ENCODE results near the gene ADAMTSL3.

ADAMTSL3 gene

DNA sequence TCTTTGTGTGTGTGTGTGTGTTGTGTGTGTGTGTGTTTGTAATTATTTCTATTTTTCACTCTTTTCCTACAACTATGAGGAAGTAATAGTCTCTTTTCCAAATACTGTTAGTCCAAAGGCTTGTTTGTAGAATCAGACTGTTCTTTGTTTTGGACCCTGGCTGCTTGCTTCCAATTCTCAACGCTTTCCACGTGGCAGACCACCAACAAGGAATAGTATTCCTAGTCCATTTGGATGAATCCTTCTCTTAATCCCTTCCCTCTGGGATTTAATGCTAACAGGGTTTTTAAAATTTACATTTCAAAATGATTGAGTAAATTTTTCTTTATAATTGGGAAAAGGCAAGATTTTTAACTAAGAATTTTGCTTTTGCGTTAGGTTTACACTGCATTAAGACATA lies 62.7 kb downstream of the ADAMTSL3 start:
- no peaks in the 10 kb centered on the region for H3K4me1 ChIP-seq (ENCODE audit: control insufficient read depth in 2 of 2, insufficient read depth in 2 of 2, low read length in 2 of 2)
- no peaks in the 10 kb centered on the region for H3K9me3 ChIP-seq (ENCODE audit: control insufficient read depth in 2 of 2, low read length in 2 of 2)
- no peak overlapping the region for H3K9ac ChIP-seq (ENCODE audit: low read depth in 1 of 2, low read length in 2 of 2)
- H3K36me3 ChIP-seq (ENCODE audit: control insufficient read depth in 2 of 2, insufficient read depth in 2 of 2, low read length in 2 of 2) = no peaks in the 10 kb centered on the region
- no peaks in the 10 kb centered on the region for H3K27me3 ChIP-seq (ENCODE audit: control insufficient read depth in 2 of 2, insufficient read depth in 2 of 2, low read length in 2 of 2)
- H3K4me3 ChIP-seq (ENCODE audit: low read length in 2 of 2) = no peak overlapping the region
- H3K27ac ChIP-seq (ENCODE audit: low read depth in 2 of 2, low read length in 2 of 2) = no peak overlapping the region

DNA sequence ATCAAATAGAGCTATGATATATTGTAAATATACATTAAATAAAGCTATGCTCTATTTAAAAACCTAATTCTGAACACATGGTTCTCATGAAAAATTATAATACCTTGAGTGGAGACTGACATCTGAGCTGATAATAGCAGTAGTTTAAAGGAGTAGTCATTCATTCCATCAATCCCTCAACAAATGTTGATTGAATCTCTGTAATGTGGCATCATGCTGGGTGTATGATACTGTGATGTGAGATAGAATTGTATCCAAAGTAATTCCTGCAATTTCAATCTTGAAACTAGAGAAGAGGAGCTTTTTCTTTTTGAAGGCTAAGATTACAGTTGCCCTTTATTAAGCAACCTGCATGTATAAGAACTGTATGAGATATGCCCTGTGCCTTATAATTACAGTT lies 63.1 kb downstream of the ADAMTSL3 start:
- Histone ChIP-seq H3K9ac (ENCODE audit: low read depth in 1 of 2, low read length in 2 of 2) (no peak overlapping the region), H3K27ac (ENCODE audit: low read depth in 2 of 2, low read length in 2 of 2) (no peak overlapping the region), H3K4me1 (ENCODE audit: control insufficient read depth in 2 of 2, insufficient read depth in 2 of 2, low read length in 2 of 2) (no peaks in the 10 kb centered on the region)

DNA sequence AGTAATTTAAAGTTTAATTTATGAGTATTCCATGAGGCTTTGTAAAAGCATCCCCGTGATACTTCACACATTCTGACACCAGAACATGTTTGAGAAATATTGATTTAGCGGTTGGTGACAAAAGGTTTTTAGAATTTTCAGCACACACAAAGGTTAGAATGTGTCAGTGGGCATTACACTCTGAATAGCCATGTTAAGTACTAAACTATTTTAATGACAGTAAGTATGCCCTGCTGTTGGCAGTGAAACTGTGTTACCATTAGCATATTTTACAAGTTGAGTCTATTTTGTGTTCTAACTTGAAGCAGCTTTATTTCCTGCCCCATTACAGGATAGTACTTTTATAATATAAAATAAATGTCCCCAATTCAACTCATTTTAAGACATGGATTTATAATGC lies 66.5 kb downstream of the ADAMTSL3 start:
- no peak overlapping the region for H3K9ac ChIP-seq (ENCODE audit: low read depth in 1 of 2, low read length in 2 of 2)
- no peaks in the 10 kb centered on the region for H3K27me3 ChIP-seq (ENCODE audit: control insufficient read depth in 2 of 2, insufficient read depth in 2 of 2, low read length in 2 of 2)
- H3K9me3 ChIP-seq (ENCODE audit: control insufficient read depth in 2 of 2, low read length in 2 of 2) = no peaks in the 10 kb centered on the region
- H3K4me1 ChIP-seq (ENCODE audit: control insufficient read depth in 2 of 2, insufficient read depth in 2 of 2, low read length in 2 of 2) = no peaks in the 10 kb centered on the region
- no peak overlapping the region for H3K4me3 ChIP-seq (ENCODE audit: low read length in 2 of 2)
- H3K36me3 ChIP-seq (ENCODE audit: control insufficient read depth in 2 of 2, insufficient read depth in 2 of 2, low read length in 2 of 2) = no peaks in the 10 kb centered on the region
- no peak overlapping the region for H3K27ac ChIP-seq (ENCODE audit: low read depth in 2 of 2, low read length in 2 of 2)

More for the DNA sequence above, 63.1 kb downstream of the ADAMTSL3 start:
- no peaks in the 10 kb centered on the region for H3K9me3 ChIP-seq (ENCODE audit: control insufficient read depth in 2 of 2, low read length in 2 of 2)
- no peaks in the 10 kb centered on the region for H3K27me3 ChIP-seq (ENCODE audit: control insufficient read depth in 2 of 2, insufficient read depth in 2 of 2, low read length in 2 of 2)
- no peak overlapping the region for H3K4me3 ChIP-seq (ENCODE audit: low read length in 2 of 2)
- no peaks in the 10 kb centered on the region for H3K36me3 ChIP-seq (ENCODE audit: control insufficient read depth in 2 of 2, insufficient read depth in 2 of 2, low read length in 2 of 2)

DNA sequence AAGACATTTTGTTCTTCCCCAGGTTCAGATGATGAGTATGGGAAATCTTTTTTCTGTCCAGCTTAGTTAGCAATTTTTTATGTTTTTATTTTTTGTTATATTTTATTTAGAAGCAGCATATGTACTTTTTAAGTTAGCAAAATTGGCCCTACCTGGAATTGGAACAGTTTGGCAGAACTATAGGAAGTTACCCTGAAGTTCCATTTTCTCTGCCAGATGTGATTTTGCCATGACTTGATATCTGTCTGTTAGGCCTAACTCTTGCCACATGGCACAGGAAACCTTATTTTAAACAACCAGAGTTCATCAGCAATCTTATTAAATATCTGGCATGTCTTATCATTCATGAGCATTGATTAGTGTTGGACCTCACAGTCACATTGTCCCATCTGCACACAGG lies 67.1 kb downstream of the ADAMTSL3 start:
- Histone ChIP-seq H3K4me1 (ENCODE audit: control insufficient read depth in 2 of 2, insufficient read depth in 2 of 2, low read length in 2 of 2) (no peaks in the 10 kb centered on the region), H3K27me3 (ENCODE audit: control insufficient read depth in 2 of 2, insufficient read depth in 2 of 2, low read length in 2 of 2) (no peaks in the 10 kb centered on the region), H3K27ac (ENCODE audit: low read depth in 2 of 2, low read length in 2 of 2) (no peak overlapping the region), H3K36me3 (ENCODE audit: control insufficient read depth in 2 of 2, insufficient read depth in 2 of 2, low read length in 2 of 2) (no peaks in the 10 kb centered on the region), H3K4me3 (ENCODE audit: low read length in 2 of 2) (no peak overlapping the region), H3K9ac (ENCODE audit: low read depth in 1 of 2, low read length in 2 of 2) (no peak overlapping the region), H3K9me3 (ENCODE audit: control insufficient read depth in 2 of 2, low read length in 2 of 2) (no peaks in the 10 kb centered on the region)

DNA sequence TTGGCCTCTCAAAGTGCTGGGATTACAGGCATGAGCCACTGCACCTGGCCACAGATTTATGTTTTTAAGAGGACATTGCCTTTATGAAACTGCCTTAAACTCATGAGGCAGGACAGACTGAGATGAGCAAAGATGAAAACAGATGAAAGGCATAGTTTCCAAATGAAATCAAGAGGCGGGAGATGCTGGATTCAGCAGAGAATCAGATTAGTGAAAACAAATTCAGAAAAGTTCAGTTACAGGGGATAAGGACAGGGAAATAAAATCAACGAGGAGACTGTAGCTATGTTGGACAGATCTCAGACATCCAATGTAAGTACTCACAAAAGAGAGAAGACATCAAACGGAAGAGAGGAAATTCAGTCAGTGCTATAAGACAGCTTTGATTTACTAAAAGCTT lies 68.1 kb downstream of the ADAMTSL3 start:
- H3K27me3 ChIP-seq (ENCODE audit: control insufficient read depth in 2 of 2, insufficient read depth in 2 of 2, low read length in 2 of 2) = no peaks in the 10 kb centered on the region
- no peak overlapping the region for H3K4me3 ChIP-seq (ENCODE audit: low read length in 2 of 2)
- H3K9ac ChIP-seq (ENCODE audit: low read depth in 1 of 2, low read length in 2 of 2) = no peak overlapping the region
- H3K36me3 ChIP-seq (ENCODE audit: control insufficient read depth in 2 of 2, insufficient read depth in 2 of 2, low read length in 2 of 2) = no peaks in the 10 kb centered on the region
- H3K27ac ChIP-seq (ENCODE audit: low read depth in 2 of 2, low read length in 2 of 2) = no peak overlapping the region
- H3K4me1 ChIP-seq (ENCODE audit: control insufficient read depth in 2 of 2, insufficient read depth in 2 of 2, low read length in 2 of 2) = no peaks in the 10 kb centered on the region
- peaks cover 0 to 2% of the 10 kb centered on the region in 2 donors for H3K9me3 ChIP-seq (ENCODE audit: control insufficient read depth in 2 of 2, low read length in 2 of 2)

DNA sequence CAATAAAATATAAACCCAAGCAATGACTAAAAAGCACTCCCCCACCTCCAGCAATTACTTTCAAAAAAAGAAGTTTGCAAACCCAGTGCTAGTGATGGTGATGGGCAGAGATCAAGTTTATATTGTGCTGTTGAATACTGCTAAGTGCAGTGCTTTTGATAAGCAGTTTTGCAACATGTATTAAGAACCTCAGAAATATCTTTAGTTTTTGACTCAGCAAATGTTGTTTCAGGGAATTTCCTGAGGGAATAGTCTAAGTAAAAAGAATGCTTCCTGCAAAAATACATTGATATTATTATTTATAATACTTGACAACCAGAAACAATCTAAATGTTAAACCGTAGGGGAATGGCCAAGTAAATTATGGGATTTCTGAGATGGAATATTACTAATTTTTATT lies 69.3 kb downstream of the ADAMTSL3 start:
- Histone ChIP-seq H3K4me3 (ENCODE audit: low read length in 2 of 2) (no peak overlapping the region), H3K4me1 (ENCODE audit: control insufficient read depth in 2 of 2, insufficient read depth in 2 of 2, low read length in 2 of 2) (no peaks in the 10 kb centered on the region), H3K36me3 (ENCODE audit: control insufficient read depth in 2 of 2, insufficient read depth in 2 of 2, low read length in 2 of 2) (no peaks in the 10 kb centered on the region), H3K9me3 (ENCODE audit: control insufficient read depth in 2 of 2, low read length in 2 of 2) (peaks cover 0 to 2% of the 10 kb centered on the region in 2 donors), H3K27me3 (ENCODE audit: control insufficient read depth in 2 of 2, insufficient read depth in 2 of 2, low read length in 2 of 2) (no peaks in the 10 kb centered on the region), H3K9ac (ENCODE audit: low read depth in 1 of 2, low read length in 2 of 2) (no peak overlapping the region), H3K27ac (ENCODE audit: low read depth in 2 of 2, low read length in 2 of 2) (no peak overlapping the region)

DNA sequence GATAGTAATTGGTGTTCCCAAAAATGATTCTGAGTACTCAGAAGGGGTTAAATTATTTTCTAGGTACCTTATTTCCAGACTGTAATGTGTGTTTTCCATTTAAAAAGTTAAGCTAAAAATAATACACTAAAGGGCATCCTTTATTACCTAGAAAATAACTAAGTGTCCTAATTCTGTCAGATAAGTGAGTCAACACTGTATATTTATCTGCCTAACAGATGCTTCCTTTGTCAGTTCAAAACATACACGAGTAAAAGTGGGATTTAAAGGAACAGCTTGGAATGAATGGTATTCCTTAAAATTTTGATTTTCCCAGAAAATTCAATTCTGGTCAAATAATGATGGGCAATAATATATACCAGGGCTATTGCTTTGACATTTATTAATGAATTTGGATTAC lies 78.3 kb downstream of the ADAMTSL3 start:
- no peak overlapping the region for H3K9ac ChIP-seq (ENCODE audit: low read depth in 1 of 2, low read length in 2 of 2)
- H3K4me1 ChIP-seq (ENCODE audit: control insufficient read depth in 2 of 2, insufficient read depth in 2 of 2, low read length in 2 of 2) = no peaks in the 10 kb centered on the region
- H3K27me3 ChIP-seq (ENCODE audit: control insufficient read depth in 2 of 2, insufficient read depth in 2 of 2, low read length in 2 of 2) = no peaks in the 10 kb centered on the region
- no peak overlapping the region for H3K27ac ChIP-seq (ENCODE audit: low read depth in 2 of 2, low read length in 2 of 2)
- no peaks in the 10 kb centered on the region for H3K9me3 ChIP-seq (ENCODE audit: control insufficient read depth in 2 of 2, low read length in 2 of 2)
- no peaks in the 10 kb centered on the region for H3K36me3 ChIP-seq (ENCODE audit: control insufficient read depth in 2 of 2, insufficient read depth in 2 of 2, low read length in 2 of 2)
- no peak overlapping the region for H3K4me3 ChIP-seq (ENCODE audit: low read length in 2 of 2)

DNA sequence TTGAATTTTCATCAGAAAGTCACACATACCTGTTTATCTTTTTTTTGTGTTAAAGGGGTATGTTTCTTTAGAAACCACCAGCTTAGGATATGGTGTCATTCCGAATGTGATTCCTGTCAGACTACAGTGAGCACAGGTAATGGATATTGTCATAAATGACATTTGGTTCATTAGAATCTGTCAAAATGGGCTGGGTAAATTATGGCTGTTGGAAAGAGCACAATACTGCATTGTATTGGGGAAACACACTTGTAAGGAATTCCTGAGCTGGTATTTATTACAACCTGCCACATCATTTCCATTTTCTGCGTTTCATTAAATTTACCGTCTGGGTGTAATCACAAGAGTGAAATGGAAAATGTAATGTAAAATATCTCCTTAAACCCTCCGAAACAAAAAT lies 78.8 kb downstream of the ADAMTSL3 start:
- H3K27me3 ChIP-seq (ENCODE audit: control insufficient read depth in 2 of 2, insufficient read depth in 2 of 2, low read length in 2 of 2) = no peaks in the 10 kb centered on the region
- no peak overlapping the region for H3K27ac ChIP-seq (ENCODE audit: low read depth in 2 of 2, low read length in 2 of 2)
- H3K36me3 ChIP-seq (ENCODE audit: control insufficient read depth in 2 of 2, insufficient read depth in 2 of 2, low read length in 2 of 2) = no peaks in the 10 kb centered on the region
- H3K4me1 ChIP-seq (ENCODE audit: control insufficient read depth in 2 of 2, insufficient read depth in 2 of 2, low read length in 2 of 2) = no peaks in the 10 kb centered on the region
- H3K4me3 ChIP-seq (ENCODE audit: low read length in 2 of 2) = no peak overlapping the region
- H3K9me3 ChIP-seq (ENCODE audit: control insufficient read depth in 2 of 2, low read length in 2 of 2) = no peaks in the 10 kb centered on the region
- H3K9ac ChIP-seq (ENCODE audit: low read depth in 1 of 2, low read length in 2 of 2) = no peak overlapping the region

DNA sequence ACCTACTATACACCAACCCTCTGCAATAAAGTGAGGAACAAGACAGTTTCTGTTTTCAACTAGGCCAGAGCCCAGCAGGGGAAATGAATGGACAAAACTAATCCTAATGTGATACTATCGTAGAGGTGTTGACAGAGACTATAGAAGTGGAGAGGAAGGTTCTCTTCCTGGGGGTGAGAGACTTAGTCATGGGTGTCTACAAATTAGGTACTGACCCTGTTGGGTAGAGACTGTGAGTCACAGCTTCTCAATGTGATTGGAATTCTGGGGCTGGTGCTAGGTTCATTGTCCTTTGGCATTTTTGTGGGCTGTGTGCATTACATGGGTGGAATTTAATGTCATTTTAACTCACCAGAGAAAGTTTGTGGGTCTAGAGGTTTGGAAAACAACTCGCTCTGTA lies 79.3 kb downstream of the ADAMTSL3 start:
- no peak overlapping the region for H3K9ac ChIP-seq (ENCODE audit: low read depth in 1 of 2, low read length in 2 of 2)
- H3K9me3 ChIP-seq (ENCODE audit: control insufficient read depth in 2 of 2, low read length in 2 of 2) = no peaks in the 10 kb centered on the region
- no peaks in the 10 kb centered on the region for H3K4me1 ChIP-seq (ENCODE audit: control insufficient read depth in 2 of 2, insufficient read depth in 2 of 2, low read length in 2 of 2)
- H3K4me3 ChIP-seq (ENCODE audit: low read length in 2 of 2) = no peak overlapping the region
- H3K27me3 ChIP-seq (ENCODE audit: control insufficient read depth in 2 of 2, insufficient read depth in 2 of 2, low read length in 2 of 2) = no peaks in the 10 kb centered on the region
- no peak overlapping the region for H3K27ac ChIP-seq (ENCODE audit: low read depth in 2 of 2, low read length in 2 of 2)
- H3K36me3 ChIP-seq (ENCODE audit: control insufficient read depth in 2 of 2, insufficient read depth in 2 of 2, low read length in 2 of 2) = no peaks in the 10 kb centered on the region

DNA sequence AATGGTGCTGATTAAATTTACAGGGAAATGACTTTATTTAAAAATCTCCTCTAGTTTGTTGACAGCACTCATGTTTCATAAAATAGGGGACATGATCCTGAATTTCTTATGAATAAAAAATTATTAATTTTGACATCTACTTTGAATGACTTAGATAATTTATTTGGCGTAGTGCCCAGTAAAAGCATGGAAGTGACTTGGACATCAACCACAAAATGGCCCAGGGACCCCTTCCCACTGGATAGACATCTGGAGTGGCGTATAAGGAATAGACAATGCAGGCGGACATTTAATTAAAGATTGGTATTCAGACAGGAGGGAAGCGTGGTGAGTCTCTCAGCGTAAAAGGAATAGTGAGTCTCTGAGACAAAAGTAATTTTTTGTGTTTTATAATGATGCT lies 79.8 kb downstream of the ADAMTSL3 start:
- Histone ChIP-seq H3K9me3 (ENCODE audit: control insufficient read depth in 2 of 2, low read length in 2 of 2) (no peaks in the 10 kb centered on the region), H3K27me3 (ENCODE audit: control insufficient read depth in 2 of 2, insufficient read depth in 2 of 2, low read length in 2 of 2) (no peaks in the 10 kb centered on the region), H3K27ac (ENCODE audit: low read depth in 2 of 2, low read length in 2 of 2) (no peak overlapping the region), H3K9ac (ENCODE audit: low read depth in 1 of 2, low read length in 2 of 2) (no peak overlapping the region), H3K4me1 (ENCODE audit: control insufficient read depth in 2 of 2, insufficient read depth in 2 of 2, low read length in 2 of 2) (no peaks in the 10 kb centered on the region), H3K36me3 (ENCODE audit: control insufficient read depth in 2 of 2, insufficient read depth in 2 of 2, low read length in 2 of 2) (no peaks in the 10 kb centered on the region), H3K4me3 (ENCODE audit: low read length in 2 of 2) (no peak overlapping the region)

DNA sequence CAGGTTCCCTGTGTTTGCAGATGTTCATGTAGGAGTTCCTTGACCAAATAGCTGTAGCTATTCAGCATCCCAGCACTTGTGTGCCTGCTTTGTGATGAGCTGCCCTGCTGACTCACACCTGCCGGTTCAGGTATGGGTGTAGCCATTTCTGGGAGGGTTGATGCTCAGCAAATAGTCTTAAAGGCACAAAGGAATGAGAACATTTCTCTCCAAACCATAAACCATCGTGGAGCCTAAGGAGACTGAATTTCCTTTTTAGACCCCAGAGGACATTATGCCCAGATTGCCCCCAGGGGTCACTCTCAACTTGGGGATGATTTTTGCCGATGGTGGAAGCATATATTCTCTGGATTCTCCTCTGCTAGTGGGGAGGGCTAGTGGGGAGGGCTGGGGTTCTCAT lies 80.6 kb downstream of the ADAMTSL3 start:
- H3K27me3 ChIP-seq (ENCODE audit: control insufficient read depth in 2 of 2, insufficient read depth in 2 of 2, low read length in 2 of 2) = no peaks in the 10 kb centered on the region
- no peaks in the 10 kb centered on the region for H3K4me1 ChIP-seq (ENCODE audit: control insufficient read depth in 2 of 2, insufficient read depth in 2 of 2, low read length in 2 of 2)
- no peaks in the 10 kb centered on the region for H3K36me3 ChIP-seq (ENCODE audit: control insufficient read depth in 2 of 2, insufficient read depth in 2 of 2, low read length in 2 of 2)
- no peaks in the 10 kb centered on the region for H3K9me3 ChIP-seq (ENCODE audit: control insufficient read depth in 2 of 2, low read length in 2 of 2)
- H3K27ac ChIP-seq (ENCODE audit: low read depth in 2 of 2, low read length in 2 of 2) = no peak overlapping the region
- H3K4me3 ChIP-seq (ENCODE audit: low read length in 2 of 2) = no peak overlapping the region
- H3K9ac ChIP-seq (ENCODE audit: low read depth in 1 of 2, low read length in 2 of 2) = no peak overlapping the region

Data from mucosa of rectum (tissue), 2 donors.